Pulmonary artery endothelial cell (primary cell): ENCODE data around the gene MPHOSPH10. TPM values are rescaled to one million over a fixed set of nuclear protein-coding genes. Genes with fewer than 3 reads are reported as not detected.
"Not testable (repeated sequence)": the region's sequence is repeated elsewhere in the genome, so short reads cannot be mapped to it uniquely, and the experiment has no call there.

ENCODE experiments used
- DNase-seq: peaks from one replicate; pipeline ENCODE4 v3.0.0-alpha.2; 2011; ENCODE audit warnings: low read depth, low spot score
- total RNA-seq: library from RNA; depleted of rRNA; stranded (reverse); fragments of >200 nt; gene quantifications from 2 replicates; pipeline ENCODE4 v1.2.3, GENCODE V29; 2014

The MPHOSPH10 gene, protein sequence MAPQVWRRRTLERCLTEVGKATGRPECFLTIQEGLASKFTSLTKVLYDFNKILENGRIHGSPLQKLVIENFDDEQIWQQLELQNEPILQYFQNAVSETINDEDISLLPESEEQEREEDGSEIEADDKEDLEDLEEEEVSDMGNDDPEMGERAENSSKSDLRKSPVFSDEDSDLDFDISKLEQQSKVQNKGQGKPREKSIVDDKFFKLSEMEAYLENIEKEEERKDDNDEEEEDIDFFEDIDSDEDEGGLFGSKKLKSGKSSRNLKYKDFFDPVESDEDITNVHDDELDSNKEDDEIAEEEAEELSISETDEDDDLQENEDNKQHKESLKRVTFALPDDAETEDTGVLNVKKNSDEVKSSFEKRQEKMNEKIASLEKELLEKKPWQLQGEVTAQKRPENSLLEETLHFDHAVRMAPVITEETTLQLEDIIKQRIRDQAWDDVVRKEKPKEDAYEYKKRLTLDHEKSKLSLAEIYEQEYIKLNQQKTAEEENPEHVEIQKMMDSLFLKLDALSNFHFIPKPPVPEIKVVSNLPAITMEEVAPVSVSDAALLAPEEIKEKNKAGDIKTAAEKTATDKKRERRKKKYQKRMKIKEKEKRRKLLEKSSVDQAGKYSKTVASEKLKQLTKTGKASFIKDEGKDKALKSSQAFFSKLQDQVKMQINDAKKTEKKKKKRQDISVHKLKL
- 20.4 and 24.3 TPM in 2 replicates for total RNA-seq

DNA sequence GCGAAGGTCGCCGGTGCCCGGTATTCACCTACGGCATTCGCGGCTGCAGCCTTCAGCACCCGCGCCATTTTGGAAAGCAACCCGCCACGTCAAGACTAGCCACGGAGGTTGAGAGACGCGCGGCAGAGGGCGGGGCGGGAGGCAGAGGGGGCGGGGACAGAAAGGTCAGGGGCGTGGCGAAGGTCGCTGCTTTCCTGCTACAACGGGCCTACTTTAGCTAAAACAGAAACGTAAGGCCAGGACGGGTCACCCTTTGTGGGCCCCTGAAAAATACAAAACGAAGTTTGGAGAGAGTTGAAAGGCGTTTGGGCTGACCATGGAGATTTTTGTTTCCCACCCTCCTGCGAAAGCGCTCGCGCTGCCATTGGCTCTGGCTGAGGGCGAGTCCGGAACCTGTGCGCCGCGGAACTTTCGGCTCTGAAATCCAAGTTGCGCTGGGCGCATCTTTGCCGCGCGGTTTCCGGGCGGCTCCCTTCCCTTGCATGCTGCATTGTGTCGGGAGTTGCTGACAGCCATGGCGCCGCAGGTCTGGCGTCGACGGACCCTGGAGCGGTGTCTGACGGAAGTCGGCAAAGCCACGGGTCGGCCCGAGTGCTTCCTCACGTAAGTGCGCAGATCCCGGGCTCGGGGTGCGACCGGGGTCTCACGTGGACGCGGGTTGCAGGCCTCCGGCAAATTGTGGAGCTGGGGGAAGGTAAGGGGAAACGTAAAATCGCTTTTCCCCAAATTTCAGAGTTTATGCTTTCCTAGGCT lies at the start of gene MPHOSPH10, which contains the start of gene MCEE:
TSS of gene MPHOSPH10 (plus strand) at position 483 of the 753 bp plus-strand sequence. CDS start at position 515, 32 bp downstream.
TSS of gene MCEE (minus strand) at position 78 of the 753 bp plus-strand sequence. CDS start at position 68, 10 bp downstream.
- peak; percentile 67 for DNase-seq

DNA sequence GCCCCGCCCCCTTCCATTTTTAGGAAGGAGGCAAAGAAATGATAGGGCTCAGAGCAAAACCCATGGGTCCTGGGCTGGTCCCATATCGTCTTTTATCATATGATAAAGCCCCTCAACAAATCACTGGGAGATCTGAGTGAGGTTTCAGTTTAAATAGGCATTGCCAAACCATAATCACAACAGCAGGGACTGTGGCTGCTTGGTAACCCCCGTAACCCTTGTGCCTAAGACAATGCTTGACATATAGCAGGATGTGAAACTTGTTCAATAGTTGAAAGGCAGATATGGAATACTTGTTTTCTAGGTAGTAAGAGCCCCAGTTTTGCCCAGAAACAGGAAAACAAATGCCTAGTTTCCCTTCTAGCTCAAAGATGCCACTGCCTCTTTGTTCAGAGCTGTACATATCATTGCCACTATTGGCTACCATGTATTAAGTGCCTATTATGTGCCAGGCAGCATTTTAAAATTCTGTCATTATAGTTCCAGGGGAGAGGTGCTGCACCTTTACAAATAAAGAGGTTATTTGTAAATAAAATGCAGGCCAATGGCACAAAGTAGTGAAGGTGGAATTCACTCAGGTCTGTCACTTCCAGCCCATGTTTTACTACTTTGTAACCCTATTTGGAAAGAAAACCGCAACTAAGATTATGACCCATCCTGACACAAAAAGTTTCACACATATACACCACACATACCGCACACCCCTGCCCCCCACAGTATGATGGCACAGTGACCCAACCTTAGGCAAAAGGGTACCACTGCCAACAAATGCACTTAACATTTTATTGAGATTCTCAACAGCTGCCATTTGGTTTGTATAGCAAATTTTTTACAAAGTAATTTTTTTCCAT lies 47.8 kb upstream of the MPHOSPH10 start:
- DNase-seq = no peak

GRCh38 chr2:71083297-71083696 lies 47.1 kb upstream of the MPHOSPH10 start:
- not testable (repeated sequence) for DNase-seq

DNA sequence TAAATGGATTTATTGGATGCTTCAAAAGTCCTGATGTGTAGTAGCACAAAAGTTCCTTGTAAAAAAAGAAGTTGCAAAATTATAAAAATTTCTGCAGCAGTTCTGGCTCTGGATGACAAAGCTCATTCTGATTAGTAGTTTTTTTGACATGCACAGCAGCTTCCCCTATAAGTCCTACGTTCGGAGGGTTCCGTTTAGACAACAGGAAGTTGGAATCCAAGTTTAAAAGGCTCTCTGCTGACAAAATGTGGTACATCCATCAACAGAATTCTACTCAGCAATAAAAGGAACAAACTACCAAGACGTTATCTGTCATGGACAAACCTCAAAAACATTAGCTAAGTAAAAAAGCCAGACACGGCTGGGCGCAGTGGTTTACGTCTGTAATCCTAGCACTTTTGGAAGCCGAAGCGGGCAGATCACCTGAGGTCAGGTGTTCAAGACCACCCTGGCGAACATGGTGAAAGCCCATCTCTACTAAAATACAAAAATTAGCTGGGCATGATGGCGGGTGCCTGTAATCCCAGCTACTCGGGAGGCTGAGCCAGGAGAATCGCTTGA lies 46.6 kb upstream of the MPHOSPH10 start:
- DNase-seq = not testable (repeated sequence)

GRCh38 chr2:71085325-71086003 lies 45.0 kb upstream of the MPHOSPH10 start:
- DNase-seq = not testable (repeated sequence)

GRCh38 chr2:71089475-71089874 lies 41.0 kb upstream of the MPHOSPH10 start:
- not testable (repeated sequence) for DNase-seq

- DNase-seq = not testable (repeated sequence)
These were observed 38.6 kb upstream of the MPHOSPH10 start for GRCh38 chr2:71091808-71092207.

GRCh38 chr2:71092491-71093260 lies 37.8 kb upstream of the MPHOSPH10 start:
- DNase-seq = not testable (repeated sequence)

DNA sequence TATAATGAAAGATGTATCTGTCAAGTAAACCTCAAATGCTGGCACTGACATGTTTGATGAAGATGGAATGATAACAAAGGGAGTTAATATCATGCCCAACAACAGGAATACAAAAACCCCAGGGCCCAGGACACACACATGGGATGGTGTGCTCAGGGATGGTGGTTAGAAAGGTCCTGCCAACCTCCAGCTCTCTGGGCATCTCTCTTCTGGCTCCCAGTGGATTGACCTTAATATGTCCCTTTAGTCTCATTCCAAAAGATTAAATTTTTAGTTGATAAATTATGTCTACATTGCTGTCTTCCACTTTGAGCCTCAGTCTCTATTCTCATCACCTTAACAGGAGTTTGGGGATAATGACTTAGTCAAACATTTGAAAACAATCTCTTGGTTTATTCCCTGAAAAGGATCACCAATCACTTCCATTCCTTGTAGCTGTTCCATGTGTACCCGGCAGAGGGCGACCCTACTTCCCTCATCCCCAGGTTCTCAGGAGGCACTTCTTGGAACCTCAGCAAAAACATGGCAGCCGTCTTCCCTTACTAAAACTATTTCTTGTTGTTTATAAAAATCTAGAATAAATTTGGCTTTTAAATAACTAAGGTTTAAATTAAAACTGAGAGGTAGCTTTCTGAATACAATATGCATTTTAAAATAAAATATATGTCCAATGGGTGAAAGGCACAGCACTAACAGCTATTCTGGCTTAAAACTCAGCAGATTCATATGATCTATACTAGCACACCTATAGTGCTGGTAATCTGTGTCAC lies 30.1 kb upstream of the MPHOSPH10 start:
- peak; percentile 8 for DNase-seq

DNA sequence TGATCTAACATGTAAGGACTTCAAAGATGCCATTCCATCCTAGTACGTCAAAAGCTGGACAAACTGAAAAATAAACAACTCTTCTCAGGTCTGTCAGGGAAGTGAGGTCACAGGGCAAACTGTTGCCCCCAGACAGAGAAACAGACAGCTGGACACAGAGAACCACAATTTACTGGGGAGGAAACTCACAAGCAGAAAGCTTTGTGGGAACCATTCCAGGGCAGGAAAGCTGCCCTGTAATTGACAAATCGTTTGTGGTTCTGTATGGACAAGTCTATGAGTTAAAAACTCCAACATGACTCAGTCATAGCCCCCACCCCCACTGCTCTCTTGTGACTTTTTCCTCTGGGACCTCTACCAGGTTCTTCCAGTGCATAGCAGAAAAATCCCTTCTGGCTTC lies 28.8 kb upstream of the MPHOSPH10 start:
- DNase-seq = peak; percentile 33

- DNase-seq = no peak
These were observed 27.3 kb upstream of the MPHOSPH10 start for GRCh38 chr2:71102981-71103681.

- DNase-seq = no peak
These were observed 26.6 kb upstream of the MPHOSPH10 start for GRCh38 chr2:71103809-71104208.

- DNase-seq = not testable (repeated sequence)
These were observed 24.0 kb upstream of the MPHOSPH10 start for GRCh38 chr2:71106463-71106862.

GRCh38 chr2:71108091-71108490 lies 22.3 kb upstream of the MPHOSPH10 start:
- DNase-seq = no peak

DNA sequence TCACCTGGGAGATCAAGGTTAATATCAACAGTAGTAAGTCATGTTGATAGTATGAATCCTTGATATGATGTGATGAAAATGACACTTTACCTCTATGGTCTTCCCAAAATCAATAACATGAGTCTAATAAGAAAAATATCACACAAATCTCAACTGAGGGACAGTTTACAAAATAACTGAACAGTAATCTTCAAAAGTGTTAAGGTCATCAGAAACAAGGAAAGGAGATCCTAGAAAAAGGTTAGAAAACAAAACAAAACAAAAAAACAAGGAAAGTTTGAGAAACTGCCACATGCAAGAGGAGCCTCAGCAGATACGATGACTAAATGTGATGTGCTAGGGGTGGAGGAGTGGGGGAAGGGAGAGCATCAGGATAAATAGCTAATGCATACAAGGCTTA lies 16.6 kb upstream of the MPHOSPH10 start:
- DNase-seq = no peak

DNA sequence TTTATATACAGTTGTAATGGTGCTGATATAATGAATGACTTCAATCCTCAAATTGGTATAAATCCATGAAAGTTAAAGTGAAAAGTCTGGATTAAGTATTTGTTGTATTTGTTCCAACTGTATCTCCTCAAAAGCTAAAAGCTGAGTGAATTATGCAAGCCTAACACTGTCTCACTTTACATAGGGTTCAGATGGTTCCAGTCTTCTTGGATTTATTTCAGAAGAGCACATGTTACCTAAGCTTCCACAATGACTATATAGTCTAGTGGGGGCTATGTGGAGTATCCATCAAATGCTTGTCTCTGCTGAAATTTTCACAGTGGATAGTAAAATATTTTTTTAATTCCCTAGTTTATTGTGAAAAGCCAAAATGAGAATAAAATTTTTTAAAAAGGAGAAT lies 13.4 kb upstream of the MPHOSPH10 start:
- no peak for DNase-seq

- no peak for DNase-seq
These were observed 10.2 kb upstream of the MPHOSPH10 start for GRCh38 chr2:71120195-71120594.

GRCh38 chr2:71121479-71121878 lies 9.0 kb upstream of the MPHOSPH10 start:
- no peak for DNase-seq
